Limb (tissue), 2 donors: Measurements from ENCODE around the gene OR7D2.
A peak's percentile ranks its signal among the peaks of the same experiment; 100 is the strongest.
"Not testable (repeated sequence)": the region's sequence is repeated elsewhere in the genome, so short reads cannot be mapped to it uniquely, and the experiment has no call there.

Source experiments
- DNase-seq, 2 donors: peaks; one replicate each; pipeline ENCODE4 v3.0.0-alpha.2; 2016; ENCODE audit errors: extremely low spot score in 2 of 2

OR7D2 gene

GRCh38 chr19:9178901-9179300 lies at the start of gene OR7D2:
OR7D2 (plus strand) TSS chr19:9178979; CDS start chr19:9185782, 6,803 bp downstream.
- no peak for DNase-seq

- no peak for DNase-seq
Measured at GRCh38 chr19:9130965-9131364, 47.8 kb upstream of the OR7D2 start.

- DNase-seq = no peak
Measured at GRCh38 chr19:9132422-9132821, 46.4 kb upstream of the OR7D2 start.

- no peak for DNase-seq
Measured at GRCh38 chr19:9139609-9140158, 39.1 kb upstream of the OR7D2 start.

GRCh38 chr19:9140159-9140874 lies 38.5 kb upstream of the OR7D2 start, which contains the start of gene ZNF317:
ZNF317 (plus strand) TSS chr19:9140397; CDS start chr19:9156017, 15,620 bp downstream.
- peak; percentile 93 to 96 for DNase-seq

- DNase-seq = no peak
Measured at GRCh38 chr19:9144920-9145319, 33.9 kb upstream of the OR7D2 start.

- DNase-seq = no peak
Measured at GRCh38 chr19:9146882-9147281, 31.9 kb upstream of the OR7D2 start.

- no peak for DNase-seq
Measured at GRCh38 chr19:9148697-9149096, 30.1 kb upstream of the OR7D2 start.

- DNase-seq = no peak
Measured at GRCh38 chr19:9149997-9150396, 28.8 kb upstream of the OR7D2 start.

GRCh38 chr19:9150650-9151049 lies 28.1 kb upstream of the OR7D2 start:
- no peak for DNase-seq

GRCh38 chr19:9151367-9151766 lies 27.4 kb upstream of the OR7D2 start:
- no peak for DNase-seq

- DNase-seq = no peak
Measured at GRCh38 chr19:9155591-9155990, 23.2 kb upstream of the OR7D2 start.

- DNase-seq = no peak
Measured at GRCh38 chr19:9156304-9156703, 22.5 kb upstream of the OR7D2 start.

GRCh38 chr19:9159891-9160290 lies 18.9 kb upstream of the OR7D2 start:
- no peak for DNase-seq

GRCh38 chr19:9161427-9161826 lies 17.4 kb upstream of the OR7D2 start:
- DNase-seq = no peak

GRCh38 chr19:9165261-9165660 lies 13.5 kb upstream of the OR7D2 start:
- no peak for DNase-seq

- no peak for DNase-seq
Measured at GRCh38 chr19:9166846-9167245, 11.9 kb upstream of the OR7D2 start.

GRCh38 chr19:9171393-9171991 lies 7.3 kb upstream of the OR7D2 start:
- no peak for DNase-seq

- no peak for DNase-seq
Measured at GRCh38 chr19:9175326-9175725, 3.5 kb upstream of the OR7D2 start.

GRCh38 chr19:9183000-9183399 lies 4.2 kb downstream of the OR7D2 start:
- DNase-seq = no peak

- no peak for DNase-seq
Measured at GRCh38 chr19:9187191-9187590, 8.4 kb downstream of the OR7D2 start.

- DNase-seq = no peak
Measured at GRCh38 chr19:9189535-9189934, 10.8 kb downstream of the OR7D2 start.

GRCh38 chr19:9198044-9198443 lies 19.3 kb downstream of the OR7D2 start:
- DNase-seq = not testable (repeated sequence)
